ENCODE data around the gene BBS1.
"Not testable (repeated sequence)": the region's sequence is repeated elsewhere in the genome, so short reads cannot be mapped to it uniquely, and the experiment has no call there.

The BBS1 gene

GRCh38 chr11:66510271-66510989 lies at the start of gene BBS1:
TSS of gene BBS1 (plus strand) at chr11:66510635. CDS start at chr11:66510660, 25 bp downstream.
- peak; percentile 72 to 84 (median 75) for DNase-seq (ENCODE audit: low read depth in 3 of 3)

- no peak for DNase-seq (ENCODE audit: low read depth in 3 of 3)
Observed at GRCh38 chr11:66462010-66462409, 48.4 kb upstream of the BBS1 start.

- DNase-seq (ENCODE audit: low read depth in 3 of 3): no peak
Observed at GRCh38 chr11:66462911-66463310, 47.5 kb upstream of the BBS1 start.

GRCh38 chr11:66464116-66464515 lies 46.3 kb upstream of the BBS1 start:
- DNase-seq (ENCODE audit: low read depth in 3 of 3): not testable (repeated sequence)

GRCh38 chr11:66464916-66465315 lies 45.5 kb upstream of the BBS1 start:
- DNase-seq (ENCODE audit: low read depth in 3 of 3): no peak

- DNase-seq (ENCODE audit: low read depth in 3 of 3): no peak
Observed at GRCh38 chr11:66465373-66466224, 44.8 kb upstream of the BBS1 start.

- DNase-seq (ENCODE audit: low read depth in 3 of 3): peak; percentile 87 to 95 (median 93)
Observed at GRCh38 chr11:66466225-66467033, 44.0 kb upstream of the BBS1 start, which contains the start of gene PELI3. TSS of gene PELI3 (plus strand) at chr11:66466905. CDS start at chr11:66468129, 1,224 bp downstream.

GRCh38 chr11:66467034-66467659 lies 43.3 kb upstream of the BBS1 start:
- no peak for DNase-seq (ENCODE audit: low read depth in 3 of 3)

GRCh38 chr11:66467756-66468155 lies 42.7 kb upstream of the BBS1 start:
- DNase-seq (ENCODE audit: low read depth in 3 of 3): no peak

GRCh38 chr11:66468691-66469090 lies 41.7 kb upstream of the BBS1 start:
- DNase-seq (ENCODE audit: low read depth in 3 of 3): no peak

GRCh38 chr11:66469441-66469840 lies 41.0 kb upstream of the BBS1 start:
- no peak for DNase-seq (ENCODE audit: low read depth in 3 of 3)

- no peak for DNase-seq (ENCODE audit: low read depth in 3 of 3)
Observed at GRCh38 chr11:66470015-66470414, 40.4 kb upstream of the BBS1 start.

- DNase-seq (ENCODE audit: low read depth in 3 of 3): no peak
Observed at GRCh38 chr11:66471142-66471541, 39.3 kb upstream of the BBS1 start.

- DNase-seq (ENCODE audit: low read depth in 3 of 3): no peak
Observed at GRCh38 chr11:66472054-66472453, 38.4 kb upstream of the BBS1 start.

GRCh38 chr11:66473167-66473566 lies 37.3 kb upstream of the BBS1 start:
- DNase-seq (ENCODE audit: low read depth in 3 of 3): no peak

GRCh38 chr11:66473608-66474515 lies 36.6 kb upstream of the BBS1 start:
- DNase-seq (ENCODE audit: low read depth in 3 of 3): no peak

GRCh38 chr11:66475349-66476172 lies 34.9 kb upstream of the BBS1 start:
- no peak for DNase-seq (ENCODE audit: low read depth in 3 of 3)

- DNase-seq (ENCODE audit: low read depth in 3 of 3): no peak
Observed at GRCh38 chr11:66476173-66476840, 34.1 kb upstream of the BBS1 start.

- DNase-seq (ENCODE audit: low read depth in 3 of 3): no peak
Observed at GRCh38 chr11:66476841-66477251, 33.6 kb upstream of the BBS1 start.
